HCT116 (cell line): ENCODE measurements around the gene PTDSS2. TPM values are rescaled to one million over a fixed set of nuclear protein-coding genes. Genes with fewer than 3 reads are reported as not detected.

Experiments used
- ATAC-seq: fragments of 200-7000 bp; cut with Tn5 transposase; 2 replicates; pipeline ENCODE4 v1.9.1; 2020; ENCODE audit warnings: mild to moderate bottlenecking, moderate library complexity
- BruUV-seq: library from RNA; stranded (reverse); fragments of 400-500 nt; replicated peaks from 2 replicates; lab custom pipeline; 2021; lab: Mats Ljungman, UMichigan
- CTCF ChIA-PET: fragments of 300-600 bp; sonication (Branson Sonifier 250); formaldehyde crosslinking; loops from one replicate; lab custom pipeline; 2021; ENCODE audit warnings: antibody characterized with exemption; lab: Charles Lee
- POLR2A ChIA-PET: fragments of 300-600, 350-600 bp; sonication (Branson Sonifier 250); formaldehyde crosslinking; loops from one replicate; lab custom pipeline; 2021; ENCODE audit warnings: antibody characterized with exemption; lab: Charles Lee
- RAD21 ChIA-PET, 2 experiments: fragments of 300-600 bp; sonication (Branson Sonifier 250); formaldehyde crosslinking; loops; one replicate each; lab custom pipeline; 2023; ENCODE audit warnings: low total read pairs in 2 of 2; ENCODE audit not compliant: uncharacterized antibody in 2 of 2, unreplicated experiment in 2 of 2, low non-redundant PET in 1 of 2; lab: Charles Lee
- DNase-seq: peaks from one replicate; pipeline ENCODE4 v3.0.0-alpha.2; 2010; ENCODE audit warnings: low read depth, low spot score
- H2AFZ ChIP-seq: fragments of 200-600 bp; shearing (Covaris generic), sonication (generic); 2 replicates; pipeline ENCODE4 v1.6.1; 2017; ENCODE audit warnings: low read depth, mixed run types, mixed read lengths, antibody characterized with exemption, low read length; ENCODE audit not compliant: poor library complexity, severe bottlenecking
- H3K27ac ChIP-seq: 2 replicates; pipeline ENCODE4 v1.5.1; 2012; ENCODE audit warnings: low read depth, low read length
- H3K27me3 ChIP-seq: fragments of 200-600 bp; sonication (generic); 2 replicates; pipeline ENCODE4 v1.6.1; 2016; ENCODE audit warnings: mixed run types, low read length, mixed read lengths; ENCODE audit not compliant: insufficient read depth
- H3K36me3 ChIP-seq, 2 experiments: fragments of 200-500 bp in 1 of 2; fragments of 200-600 bp in 1 of 2; sonication (Bioruptor generic) in 1 of 2; sonication (generic) in 1 of 2; 2 replicates each; pipeline versions ENCODE4 v1.5.1 to v1.6.1; 2014 to 2016; ENCODE audit warnings: low read length in 2 of 2, inconsistent platforms in 1 of 2, mixed read lengths in 1 of 2, mixed run types in 1 of 2; ENCODE audit not compliant: insufficient read depth in 2 of 2, control insufficient read depth in 1 of 2
- H3K4me1 ChIP-seq, 2 experiments: fragments of 200-600 bp in 1 of 2; sonication (generic) in 1 of 2; 2 replicates each; pipeline versions ENCODE4 v1.5.1 to v1.6.1; 2012 to 2017; ENCODE audit warnings: low read length in 2 of 2, inconsistent platforms in 1 of 2, mild to moderate bottlenecking in 1 of 2, mixed read lengths in 1 of 2, mixed run types in 1 of 2, moderate library complexity in 1 of 2; ENCODE audit not compliant: insufficient read depth in 2 of 2, control insufficient read depth in 1 of 2
- H3K4me2 ChIP-seq: fragments of 200-600 bp; sonication (generic); 2 replicates; pipeline ENCODE4 v1.6.1; 2017; ENCODE audit warnings: mixed run types, low read length, mixed read lengths
- H3K4me3 ChIP-seq, 2 experiments: fragments of 200-600 bp in 1 of 2; sonication (generic) in 1 of 2; replicated peaks in 1 of 2; 2 replicates each; pipeline ENCODE4 v1.5.1; 2011 to 2016; ENCODE audit warnings: low read length in 2 of 2, control low read depth in 1 of 2, low read depth in 1 of 2, mild to moderate bottlenecking in 1 of 2, mixed read lengths in 1 of 2, mixed run types in 1 of 2
- H3K79me2 ChIP-seq: fragments of 200-600 bp; sonication (generic); 2 replicates; pipeline ENCODE4 v1.6.1; 2017; ENCODE audit warnings: mild to moderate bottlenecking, mixed run types, low read length, moderate library complexity, mixed read lengths; ENCODE audit not compliant: insufficient read depth
- H3K9ac ChIP-seq: fragments of 200-600 bp; sonication (generic); 2 replicates; pipeline ENCODE4 v1.6.1; 2016; ENCODE audit warnings: low read length, mixed read lengths
- H3K9me2 ChIP-seq: fragments of 200-600 bp; sonication (generic), shearing (Covaris generic); 2 replicates; pipeline ENCODE4 v1.6.1; 2017; ENCODE audit warnings: mixed run types, mild to moderate bottlenecking, moderate library complexity; ENCODE audit not compliant: insufficient read depth
- H3K9me3 ChIP-seq, 2 experiments: fragments of 200-500 bp in 1 of 2; fragments of 200-600 bp in 1 of 2; sonication (Bioruptor generic) in 1 of 2; sonication (generic) in 1 of 2; 2 replicates each; pipeline ENCODE4 v1.6.1; 2014 to 2017; ENCODE audit warnings: low read length in 2 of 2, mixed read lengths in 2 of 2, inconsistent platforms in 1 of 2, low read depth in 1 of 2, mild to moderate bottlenecking in 1 of 2, mixed run types in 1 of 2, moderate library complexity in 1 of 2; ENCODE audit not compliant: control insufficient read depth in 1 of 2, insufficient read depth in 1 of 2
- H4K20me1 ChIP-seq: fragments of 200-600 bp; sonication (generic), shearing (Covaris generic); 2 replicates; pipeline ENCODE4 v1.6.1; 2017; ENCODE audit warnings: mixed run types, mild to moderate bottlenecking, moderate library complexity; ENCODE audit not compliant: insufficient read depth
- ATF3 ChIP-seq: IDR thresholded peaks from 2 replicates; pipeline ENCODE4 v1.6.1; 2012
- CEBPB ChIP-seq: IDR thresholded peaks from 2 replicates; pipeline ENCODE4 v1.6.1; 2012; ENCODE audit warnings: low read depth
- EZH2 ChIP-seq: fragments of 200-600 bp; sonication (generic); IDR thresholded peaks from 2 replicates; pipeline ENCODE4 v1.6.1; 2017; ENCODE audit warnings: antibody characterized with exemption, mixed run types
- EZH2phosphoT487 ChIP-seq: fragments of 200-600 bp; IDR thresholded peaks from 2 replicates; pipeline ENCODE4 v1.6.1; 2018; ENCODE audit warnings: antibody characterized with exemption, borderline replicate concordance
- POLR2AphosphoS5 ChIP-seq: IDR thresholded peaks from 2 replicates; pipeline ENCODE4 v1.6.1; 2011; ENCODE audit warnings: mild to moderate bottlenecking, low read depth, low read length, moderate library complexity
- YY1 ChIP-seq: IDR thresholded peaks from 2 replicates; pipeline ENCODE4 v1.6.1; 2011; ENCODE audit warnings: low read length, low read depth, moderate library complexity, mild to moderate bottlenecking; ENCODE audit not compliant: insufficient replicate concordance; ENCODE audit errors: extremely low read depth
- ZFX ChIP-seq: fragments of 450-650 bp; IDR thresholded peaks from 2 replicates; pipeline ENCODE4 v1.6.1; 2017
- intact Hi-C: fragments of 100-400 bp; cut with micrococcal nuclease; formaldehyde crosslinking; loops from 2 replicates; pipeline ENCODE4 v1.10.0; 2022
- total RNA-seq: library from RNA; stranded (reverse); gene quantifications from one replicate; pipeline ENCODE4 v1.2.1, GENCODE V29; 2021; ENCODE audit not compliant: unreplicated experiment

The PTDSS2 gene
- total RNA-seq, 1 experiment from 2014 or later, result 40.1 TPM

- no peak for TF ChIP-seq YY1
- no peak for TF ChIP-seq ZFX
- no peak for TF ChIP-seq POLR2AphosphoS5
Measured at GRCh38 chr11:459511-460220, 9.6 kb downstream of the PTDSS2 start (continued).

DNA sequence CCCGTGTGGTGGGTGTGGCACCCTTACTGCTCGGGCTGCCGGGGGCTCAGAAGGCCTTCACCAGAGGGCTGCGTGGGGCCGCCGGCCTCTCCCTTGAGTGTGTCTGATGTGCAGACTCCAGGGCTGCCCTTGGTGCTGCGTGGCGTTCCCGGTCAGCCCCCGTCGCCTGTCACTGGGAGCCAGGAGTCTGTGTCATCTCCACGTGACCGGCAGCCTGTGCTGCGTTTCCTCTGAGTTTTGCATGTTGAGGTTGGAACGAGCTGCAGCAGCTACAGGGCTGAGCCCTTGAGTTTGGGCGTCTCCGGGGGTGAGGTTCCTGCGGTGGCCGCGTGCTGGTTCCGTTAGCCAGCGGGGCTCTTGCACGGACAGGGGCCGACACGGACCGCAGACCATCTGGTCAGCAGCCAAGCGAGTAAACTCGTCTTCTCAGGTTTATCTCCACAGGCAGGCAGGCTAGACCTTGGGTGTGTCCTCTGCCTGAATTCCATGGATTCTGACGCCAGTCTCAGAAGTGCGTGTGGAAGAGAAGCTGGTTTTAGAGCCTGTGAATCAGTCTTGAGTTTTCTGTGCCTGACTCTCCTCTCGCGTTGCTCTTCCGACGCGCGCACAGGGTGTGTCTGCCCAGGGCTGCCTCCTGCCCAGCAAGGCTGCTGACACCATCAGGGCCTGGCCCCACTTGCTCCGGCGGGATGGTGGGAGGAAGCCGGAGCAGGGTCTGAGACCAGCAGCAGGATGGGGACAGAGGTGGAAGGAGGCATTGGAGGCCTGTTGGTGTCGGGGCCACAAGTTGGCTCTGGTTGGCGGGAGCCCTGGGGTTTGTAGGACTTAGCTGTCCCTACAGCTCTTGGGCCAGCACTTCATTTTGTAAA is 10.5 kb downstream of the PTDSS2 start:
- Histone ChIP-seq H3K79me2 (peaks cover 47% of the 10 kb centered on the region), H3K27ac (no peak overlapping the region), H3K9me3 (no peaks in the 10 kb centered on the region)
- no peak for DNase-seq
- BruUV-seq, result no TSS peak
- POLR2A ChIA-PET, result no interaction called here
- TF ChIP-seq EZH2phosphoT487 (no peak), ZFX (no peak), EZH2 (no peak), CEBPB (no peak), ATF3 (no peak)
- TF ChIP-seq, all 23 proteins: peak for 0
- Histone ChIP-seq H4K20me1 (no peaks in the 10 kb centered on the region), H3K9me2 (no peaks in the 10 kb centered on the region), H3K4me2 (no peak overlapping the region), H3K9ac (no peak overlapping the region), H3K27me3 (no peaks in the 10 kb centered on the region), H3K4me3 (no peak overlapping the region), H3K36me3 (peaks cover 3% of the 10 kb centered on the region in 2 experiments; a peak in 2 of 4 replicates), H3K4me1 (no peaks in the 10 kb centered on the region), H2AFZ (no peak overlapping the region)
- ChIA-PET CTCF (no interaction called here), RAD21 (no interaction called here)
- ATAC-seq, result no peak
- intact Hi-C loops, result no loop called here
